GM21381 (cell line): ENCODE data around the gene ASPDH.
"Not testable (repeated sequence)": the region's sequence is repeated elsewhere in the genome, so short reads cannot be mapped to it uniquely, and the experiment has no call there.

Experiments used
- ATAC-seq: cut with Tn5 transposase; IDR thresholded peaks from one replicate; pipeline ENCODE4 v1.9.1; 2021; ENCODE audit warnings: mild to moderate bottlenecking, moderate library complexity; ENCODE audit not compliant: unreplicated experiment

Gene ASPDH

GRCh38 chr19:50480281-50481111 lies 33.2 kb downstream of the ASPDH start:
- ATAC-seq = no peak

GRCh38 chr19:50479761-50480251 lies 33.9 kb downstream of the ASPDH start:
- ATAC-seq = no peak

GRCh38 chr19:50478901-50479715 lies 34.6 kb downstream of the ASPDH start:
- ATAC-seq = no peak

- ATAC-seq = no peak
Observed at GRCh38 chr19:50477751-50478515, 35.8 kb downstream of the ASPDH start.

- no peak for ATAC-seq
Observed at GRCh38 chr19:50476907-50477238, 36.8 kb downstream of the ASPDH start.

- ATAC-seq = peak; percentile 74
Observed at GRCh38 chr19:50476224-50476906, 37.3 kb downstream of the ASPDH start, which contains the start of the genes EMC10 and GARIN5A. TSS of gene EMC10 (plus strand) at chr19:50476507. CDS start at chr19:50476545, 38 bp downstream. TSS of gene GARIN5A (minus strand) at chr19:50476848. CDS start at chr19:50476388, 460 bp downstream.

GRCh38 chr19:50475736-50476223 lies 37.9 kb downstream of the ASPDH start:
- ATAC-seq = peak; percentile 6

GRCh38 chr19:50475101-50475568 lies 38.6 kb downstream of the ASPDH start:
- no peak for ATAC-seq

GRCh38 chr19:50473336-50473735 lies 40.4 kb downstream of the ASPDH start:
- not testable (repeated sequence) for ATAC-seq

- ATAC-seq = no peak
Observed at GRCh38 chr19:50468818-50469217, 44.9 kb downstream of the ASPDH start.

- ATAC-seq = no peak
Observed at GRCh38 chr19:50467566-50467965, 46.1 kb downstream of the ASPDH start.

- no peak for ATAC-seq
Observed at GRCh38 chr19:50466706-50467039, 47.0 kb downstream of the ASPDH start.

GRCh38 chr19:50465986-50466705 lies 47.6 kb downstream of the ASPDH start:
- no peak for ATAC-seq

- no peak for ATAC-seq
Observed at GRCh38 chr19:50465000-50465399, 48.7 kb downstream of the ASPDH start.

GRCh38 chr19:50464348-50464747 lies 49.4 kb downstream of the ASPDH start:
- no peak for ATAC-seq

GRCh38 chr19:50462970-50463369 lies 50.7 kb downstream of the ASPDH start:
- no peak for ATAC-seq
